Endometrial microvascular endothelial cells (primary cell): ENCODE results near the gene MOV10L1. TPM values are rescaled to one million over a fixed set of nuclear protein-coding genes. Genes with fewer than 3 reads are reported as not detected.

Experiments
- in situ Hi-C: cut with HindIII; loops from 2 replicates; pipeline ENCODE4 v1.10.0; 2017; ENCODE audit warnings: low sequenced_read_pairs, low pct_unique_long_range_greater_than_20kb; ENCODE audit errors: inconsistent ontology term
- total RNA-seq: library from RNA; depleted of rRNA; stranded (reverse); fragments of >200 nt; gene quantifications from one replicate; pipeline ENCODE4 v1.2.3, GENCODE V29; 2015; ENCODE audit errors: inconsistent ontology term

The MOV10L1 gene
- total RNA-seq, 1 donor from 2014 or later: 6.1 TPM

DNA sequence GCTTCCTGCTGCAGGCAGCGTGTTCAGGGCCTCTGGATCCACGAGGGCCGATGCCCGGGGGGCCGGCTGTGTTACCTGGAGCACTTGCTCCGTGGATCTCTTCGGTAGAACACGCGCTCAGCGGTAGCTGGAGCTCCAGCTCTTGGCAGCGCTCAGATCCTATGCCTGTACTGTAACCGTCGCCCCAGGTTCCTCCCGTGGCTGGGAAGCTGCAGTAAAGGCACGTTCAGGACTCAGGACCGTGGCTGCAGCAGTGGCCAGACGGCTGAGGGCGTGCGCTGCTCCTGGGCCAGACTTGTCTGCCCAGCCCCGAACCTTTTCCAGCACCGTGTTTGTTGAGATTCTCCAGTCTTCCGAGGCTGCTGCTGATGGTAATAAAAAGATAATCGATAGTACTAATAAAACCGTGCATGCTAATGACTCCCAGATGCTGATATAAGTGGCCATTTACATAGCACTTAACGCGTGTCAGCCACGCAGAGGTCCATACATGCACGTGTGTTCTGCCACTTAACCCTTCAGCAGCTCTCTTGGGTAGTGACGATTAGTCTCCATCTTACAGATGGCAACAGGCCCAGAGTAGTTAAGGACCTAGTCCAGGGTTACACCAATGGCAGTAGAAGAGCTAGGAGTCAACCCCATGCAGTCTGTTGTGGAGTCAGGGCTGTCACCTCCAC, 1.4 kb downstream of the MOV10L1 start:
- in situ Hi-C loops: no loop called here

DNA sequence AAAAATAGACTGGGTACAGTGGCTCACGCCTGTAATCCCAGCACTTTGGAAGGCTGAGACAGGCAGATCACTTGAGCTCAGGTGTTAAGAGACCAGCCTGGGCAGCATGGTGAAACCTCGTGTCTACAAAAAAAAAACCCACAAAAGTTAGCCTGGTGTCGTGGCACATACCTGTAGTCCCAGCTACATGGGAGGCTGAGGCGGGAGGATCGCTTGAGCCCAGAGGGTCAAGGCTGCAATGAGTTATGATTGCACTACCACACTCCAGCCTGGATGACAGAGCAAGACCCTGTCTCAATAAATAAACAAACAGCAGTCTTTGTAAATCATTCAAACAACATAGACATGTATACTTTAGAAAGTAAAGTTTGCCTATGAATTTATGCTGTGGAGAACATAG, 2.5 kb downstream of the MOV10L1 start:
- in situ Hi-C loops: no loop called here

DNA sequence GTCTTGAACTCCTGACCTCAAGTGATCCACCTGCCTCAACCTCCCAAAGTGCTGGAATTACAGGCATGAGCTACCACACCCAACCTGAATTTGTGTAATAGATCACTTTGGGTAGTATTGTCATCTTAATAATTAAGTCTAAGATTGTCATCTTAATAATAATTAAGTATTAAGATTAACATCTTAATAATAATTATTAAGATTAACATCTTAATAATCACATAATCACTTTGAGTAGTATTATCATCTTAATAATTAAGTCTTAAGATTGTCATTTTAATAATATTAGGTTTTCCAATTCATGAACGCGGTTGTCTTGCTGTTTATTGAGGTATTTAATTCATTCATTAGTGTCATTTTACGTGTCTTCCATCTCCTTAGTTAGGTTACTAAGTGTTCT, 8.2 kb downstream of the MOV10L1 start:
- in situ Hi-C loops: no loop called here

DNA sequence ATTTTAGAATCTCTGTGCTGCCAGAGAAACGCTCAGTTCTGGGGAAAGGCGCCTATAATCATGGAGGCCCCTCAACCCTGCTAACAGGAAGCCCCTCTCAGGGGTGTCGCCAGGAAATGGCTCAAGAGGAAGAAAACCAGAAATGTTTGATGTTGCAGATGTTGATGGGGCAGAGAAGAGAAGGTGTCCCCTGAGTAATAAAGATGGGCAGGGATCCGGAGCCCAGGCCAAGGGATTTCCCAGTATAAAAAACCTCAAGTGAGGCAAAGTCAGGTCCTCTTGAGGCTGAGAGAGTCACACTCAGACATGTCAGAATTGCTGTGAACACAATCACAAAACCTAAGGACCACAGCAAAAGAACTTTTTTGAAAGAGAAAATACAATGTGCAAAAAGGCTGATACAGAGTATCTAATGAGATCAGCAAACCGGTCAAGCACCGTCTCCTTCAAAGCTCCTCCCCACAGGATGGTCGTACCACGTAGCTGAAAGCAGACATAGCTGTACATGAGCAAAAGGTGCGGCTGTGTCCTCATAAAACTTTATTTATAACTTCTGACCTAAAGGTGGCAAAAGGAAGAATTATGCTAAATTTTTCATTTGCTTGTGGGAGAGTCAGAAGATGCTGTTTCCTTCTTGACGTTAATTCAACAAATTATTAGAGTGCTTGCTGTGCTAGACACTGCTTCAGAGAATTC, 12.2 kb downstream of the MOV10L1 start:
- in situ Hi-C loops: no loop called here

DNA sequence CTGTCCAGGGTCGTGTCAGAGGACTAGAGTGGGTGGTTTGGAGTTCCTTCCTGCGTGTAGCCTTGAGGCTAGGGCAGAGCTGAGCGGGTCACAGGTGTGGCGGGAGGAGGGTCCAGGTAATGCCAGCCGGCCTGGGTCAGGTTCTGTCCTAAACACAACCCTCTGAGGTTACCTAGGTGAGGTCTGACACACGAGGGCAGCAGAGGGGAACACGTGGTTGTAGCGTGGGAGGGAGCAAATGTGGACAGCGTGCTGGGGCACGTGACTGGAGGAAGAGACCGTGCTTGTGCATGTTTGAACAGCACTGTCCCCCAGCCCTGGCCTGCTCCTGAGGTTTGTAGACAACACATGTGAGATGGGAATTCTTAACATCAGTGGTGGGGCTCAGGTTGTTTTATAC, 13.1 kb downstream of the MOV10L1 start:
- in situ Hi-C loops: no loop called here

DNA sequence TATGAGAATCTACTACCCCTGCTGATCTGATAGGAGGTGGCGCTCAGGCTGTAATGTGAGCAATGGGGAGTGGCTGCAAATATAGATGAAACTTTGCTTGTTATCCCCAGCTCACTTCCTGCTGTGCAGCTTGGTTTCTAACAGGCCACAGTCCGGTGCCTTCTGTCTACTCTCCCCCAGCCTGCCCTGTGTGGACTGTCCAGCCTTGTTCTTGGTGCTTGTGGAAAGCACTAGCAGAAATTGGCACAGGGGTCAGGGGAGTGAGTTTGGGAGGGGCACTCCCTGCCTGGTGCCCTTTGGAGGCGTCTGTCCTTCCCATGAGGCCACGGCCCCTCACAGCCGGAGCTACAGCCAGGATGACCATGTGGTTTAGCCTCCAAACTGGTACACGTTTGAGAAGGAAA, 14.3 kb downstream of the MOV10L1 start:
- in situ Hi-C loops: no loop called here

DNA sequence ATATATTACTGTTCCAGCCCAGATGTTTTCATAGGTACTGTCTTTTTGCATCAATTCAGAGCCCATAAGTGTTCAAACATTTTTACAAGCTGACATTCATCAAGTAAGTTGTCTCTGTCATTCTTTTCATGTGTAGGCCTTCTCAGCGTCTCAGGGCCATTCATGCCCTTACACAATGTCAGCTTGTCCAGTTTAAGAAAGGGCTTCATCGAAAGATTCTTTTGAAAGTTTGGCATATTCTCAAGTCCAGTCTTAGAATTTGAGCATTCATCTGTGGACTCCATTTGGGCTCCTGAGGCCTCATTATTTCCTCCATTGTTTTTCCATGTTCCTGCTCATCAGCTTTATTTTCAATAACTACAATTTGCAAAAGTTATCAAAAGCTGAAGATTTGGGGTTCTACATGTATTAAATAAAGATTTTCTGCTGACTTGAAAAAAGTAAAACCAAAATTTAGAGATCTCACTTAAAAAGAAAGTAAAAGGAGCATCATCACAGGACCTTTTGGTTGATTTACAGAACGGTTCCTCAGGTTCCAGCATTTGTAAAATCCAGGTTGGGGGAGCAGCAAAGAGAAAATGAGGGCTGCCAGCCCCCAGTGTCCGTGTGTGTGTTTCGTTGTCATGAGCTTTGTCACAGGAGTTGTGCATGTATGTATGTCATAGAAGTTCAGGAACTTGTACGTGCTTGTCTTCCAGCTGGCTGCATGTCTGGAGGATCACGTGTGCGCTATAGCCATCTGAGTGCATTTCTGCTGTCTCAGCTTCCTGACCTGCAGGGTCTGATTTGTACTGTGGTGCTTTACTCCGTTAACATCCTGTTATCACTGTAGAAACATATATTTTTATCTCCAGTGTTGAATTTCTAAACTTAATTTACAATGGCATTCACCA, 15.6 kb downstream of the MOV10L1 start:
- in situ Hi-C loops: no loop called here

DNA sequence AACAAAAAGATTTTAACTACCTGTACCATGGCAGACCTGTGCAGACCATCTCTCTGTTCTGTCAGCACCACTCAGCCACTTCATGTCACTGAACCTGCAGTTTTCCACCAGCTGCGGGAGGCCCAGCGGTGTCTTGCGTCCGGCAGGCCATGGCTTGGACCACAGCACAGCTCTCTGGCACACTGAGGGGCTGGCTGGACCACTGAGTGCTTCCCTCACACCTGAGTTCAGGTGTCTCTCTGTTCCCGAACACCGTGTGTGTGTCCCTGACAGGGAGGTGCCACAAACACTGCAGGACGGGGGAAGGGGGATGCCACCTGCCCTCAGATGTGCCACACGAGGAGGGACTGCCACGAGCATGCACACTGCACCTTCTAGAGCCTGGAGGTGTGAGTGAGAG, 17.7 kb downstream of the MOV10L1 start:
- in situ Hi-C loops: no loop called here

DNA sequence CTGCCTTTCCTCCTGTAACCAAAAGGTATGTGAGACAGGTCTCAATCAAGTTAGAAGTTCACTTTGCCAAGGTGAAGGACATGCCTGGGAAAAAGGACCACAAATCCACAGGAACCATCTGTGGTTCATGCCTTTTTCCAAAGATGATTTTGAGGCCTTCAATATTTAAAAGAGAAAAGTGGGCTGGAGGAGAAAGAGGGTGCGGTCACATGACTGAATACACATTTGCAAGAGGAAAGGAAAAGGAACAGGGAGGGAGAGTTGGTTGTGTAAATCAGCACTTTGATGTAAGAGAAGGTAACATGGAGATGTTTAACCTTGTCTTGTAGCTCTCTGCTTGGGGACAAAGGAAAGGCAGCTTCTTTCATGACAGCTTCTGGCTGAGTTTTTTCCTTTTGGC, 21.2 kb downstream of the MOV10L1 start:
- in situ Hi-C loops: no loop called here

DNA sequence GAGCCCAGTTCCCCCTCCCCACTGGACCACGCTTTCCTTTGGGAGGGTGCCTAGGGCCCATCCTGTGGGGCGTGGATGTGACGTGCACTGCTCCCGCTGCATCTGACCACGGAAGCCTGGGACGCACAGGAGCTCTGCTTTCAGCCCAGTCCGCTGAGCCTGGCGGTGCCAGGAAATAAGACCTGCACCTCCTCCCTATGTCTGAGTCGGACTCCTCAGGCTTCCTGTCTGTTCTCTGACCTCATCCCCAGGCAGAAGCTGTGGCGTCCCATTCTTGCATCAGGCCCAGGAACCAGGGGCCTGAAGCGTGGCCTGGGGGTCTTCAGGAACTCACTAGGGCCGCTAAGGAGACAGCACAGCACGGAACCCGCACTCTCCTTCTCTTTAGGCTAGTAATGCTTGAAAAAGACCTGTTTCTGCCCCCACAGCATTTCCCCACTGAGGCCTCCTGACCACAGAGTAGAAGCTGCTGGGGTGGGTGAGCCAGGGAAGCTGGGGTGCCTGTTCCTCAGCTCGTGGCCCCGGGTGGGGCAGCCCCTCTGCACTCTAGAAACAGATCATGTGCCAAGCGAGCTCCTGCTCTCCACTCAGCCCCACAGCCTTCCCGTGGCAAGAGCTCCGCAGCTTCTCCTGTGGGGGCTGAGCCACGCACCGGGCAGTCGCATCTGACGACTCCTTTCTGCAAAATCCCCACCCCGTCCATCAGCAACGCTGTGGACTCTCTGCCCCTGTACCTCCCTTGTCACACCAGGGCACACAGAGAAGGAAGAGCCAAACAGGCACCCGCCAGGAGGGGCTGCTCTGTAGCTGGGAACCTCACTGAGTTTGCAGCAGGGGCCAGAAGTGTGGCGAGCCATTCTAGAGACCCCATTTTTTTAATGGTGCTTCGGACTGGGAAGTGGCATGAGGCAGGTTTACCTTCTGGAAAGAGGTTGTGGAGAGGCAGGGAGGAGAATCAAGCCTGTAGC, 22.6 kb downstream of the MOV10L1 start:
- in situ Hi-C loops: no loop called here

DNA sequence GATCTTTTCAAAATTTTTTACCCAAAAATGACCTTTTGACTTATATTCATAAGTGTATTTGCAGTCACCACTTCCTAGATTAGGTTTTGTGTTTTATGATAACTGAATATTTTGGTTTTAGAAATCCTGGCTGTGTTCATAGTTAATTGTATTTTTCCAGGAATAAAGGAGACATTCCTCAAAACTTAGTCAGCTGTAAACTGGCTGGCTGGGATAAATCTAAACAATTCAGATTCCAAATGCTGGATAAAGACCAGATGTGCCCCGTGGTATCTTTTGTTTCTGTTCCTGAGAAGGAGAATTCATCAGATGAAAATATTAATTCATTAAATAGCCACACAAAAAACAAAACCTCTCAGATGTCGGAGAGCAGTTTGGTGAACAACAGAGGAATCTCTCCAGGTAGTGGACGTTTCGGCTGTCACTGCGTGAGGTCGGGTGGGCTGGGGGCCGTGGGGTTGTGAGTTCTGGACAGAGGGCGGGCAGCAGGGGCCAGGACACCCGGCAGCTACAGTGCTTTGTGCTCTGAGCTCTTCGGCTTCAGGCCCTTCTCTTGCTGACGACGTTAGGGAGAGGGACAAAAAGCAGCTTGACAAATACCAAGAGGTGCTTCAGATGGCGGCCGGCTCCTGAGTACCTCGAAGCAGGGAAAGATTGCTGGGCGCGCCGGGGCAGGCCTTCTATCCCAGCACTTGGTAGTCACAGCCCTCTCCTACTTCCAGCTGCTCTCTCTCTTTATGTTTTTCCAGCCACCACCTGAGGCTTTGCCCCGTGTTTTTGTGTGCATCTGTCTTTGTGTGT, 24.6 kb downstream of the MOV10L1 start:
- in situ Hi-C loops: no loop called here

DNA sequence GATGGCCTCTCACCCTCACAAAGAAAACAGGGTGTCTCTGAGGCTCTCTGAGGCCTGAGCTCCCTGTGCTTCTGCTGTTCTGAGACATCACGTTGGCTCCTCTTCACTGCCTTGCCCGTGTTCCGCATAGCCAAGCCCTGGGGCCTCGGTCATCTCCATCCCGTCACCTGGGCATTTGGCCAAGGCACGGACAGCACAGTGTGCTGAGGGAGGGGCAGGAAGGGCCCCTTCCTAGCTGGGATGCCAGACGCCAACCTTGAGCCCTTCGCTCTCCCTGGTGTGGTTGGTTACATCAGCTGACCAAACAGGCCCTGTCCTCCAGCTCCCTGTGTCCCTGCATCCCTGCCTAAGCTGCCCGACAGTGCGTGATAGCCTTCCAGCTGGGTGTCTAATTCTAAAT, 25.9 kb downstream of the MOV10L1 start:
- in situ Hi-C loops: no loop called here

DNA sequence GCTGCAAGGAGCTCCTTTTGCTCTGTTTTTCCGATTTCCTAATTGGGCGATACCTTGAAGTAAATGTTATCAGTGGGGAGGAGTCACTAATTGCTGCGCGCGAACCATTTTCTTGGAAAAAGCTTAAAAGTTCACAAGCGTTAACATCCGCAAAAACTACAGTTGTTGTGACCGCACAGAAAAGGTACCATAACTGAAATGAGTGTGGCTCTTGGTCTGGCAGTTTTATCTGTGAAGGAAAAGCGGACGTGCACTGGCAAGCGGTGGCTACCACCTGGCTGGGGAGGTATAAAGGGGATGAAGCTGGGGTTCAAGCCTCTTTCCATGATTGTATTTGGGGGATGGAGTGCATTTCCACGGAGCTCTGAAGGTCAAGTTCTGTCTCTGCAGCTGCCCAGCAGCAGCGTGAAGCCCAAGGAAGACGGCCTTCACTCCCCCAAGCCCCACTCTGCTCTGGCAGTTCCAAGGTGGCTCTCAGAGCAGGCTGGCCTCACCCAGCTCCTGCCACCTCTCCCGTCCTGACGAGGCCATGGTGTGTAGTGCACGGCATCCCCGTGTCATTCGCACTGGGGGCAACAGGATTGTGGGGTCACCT, 27.5 kb downstream of the MOV10L1 start:
- in situ Hi-C loops: no loop called here

DNA sequence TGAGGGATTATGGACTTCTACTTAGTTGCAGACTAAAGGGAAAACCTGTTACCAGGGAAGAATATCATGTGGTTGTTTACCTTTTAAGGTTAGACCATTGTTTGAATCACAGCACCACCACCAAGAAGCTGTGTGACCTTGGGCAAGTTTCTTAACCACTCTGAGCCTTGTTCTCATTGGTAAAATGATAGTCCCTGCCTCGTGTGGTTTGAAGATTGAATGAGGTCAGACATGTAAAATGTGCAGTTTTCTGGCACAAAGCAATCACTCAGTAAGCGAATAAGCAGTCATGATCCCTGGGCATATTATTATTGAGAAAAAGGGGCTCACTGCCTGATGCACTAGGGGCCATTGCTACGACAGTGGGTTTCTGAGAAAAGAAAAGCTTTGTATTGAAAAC, 28.3 kb downstream of the MOV10L1 start:
- in situ Hi-C loops: no loop called here

DNA sequence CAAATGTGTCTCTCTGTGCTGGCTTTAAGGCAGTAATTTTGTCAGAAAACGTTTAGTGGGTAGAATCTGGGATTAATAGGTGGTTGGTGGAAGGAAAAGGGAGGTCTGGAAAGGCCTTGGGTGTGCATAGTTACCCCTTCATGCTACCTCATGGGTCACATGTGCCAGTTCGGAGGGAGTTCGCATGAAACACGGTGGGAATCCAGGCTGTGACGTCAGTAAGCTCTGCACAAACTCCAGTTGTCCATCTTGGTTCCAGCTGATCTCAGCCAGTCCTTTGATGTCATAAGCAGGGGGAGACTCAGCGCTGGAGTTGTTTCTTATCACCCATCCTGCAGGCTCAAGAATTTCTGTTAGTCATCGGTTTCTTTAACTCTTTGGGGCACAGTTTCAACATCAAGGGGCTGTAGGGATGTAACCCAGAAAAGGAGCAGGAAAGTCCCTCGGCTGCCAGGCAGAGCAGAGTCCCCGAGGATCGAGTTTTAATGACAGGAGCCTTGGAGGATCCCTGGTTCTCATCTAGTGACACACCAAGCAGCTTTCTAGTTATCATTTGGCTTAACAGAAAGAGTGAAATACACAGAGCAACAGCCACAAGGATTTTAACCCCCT, 28.9 kb downstream of the MOV10L1 start:
- in situ Hi-C loops: no loop called here

DNA sequence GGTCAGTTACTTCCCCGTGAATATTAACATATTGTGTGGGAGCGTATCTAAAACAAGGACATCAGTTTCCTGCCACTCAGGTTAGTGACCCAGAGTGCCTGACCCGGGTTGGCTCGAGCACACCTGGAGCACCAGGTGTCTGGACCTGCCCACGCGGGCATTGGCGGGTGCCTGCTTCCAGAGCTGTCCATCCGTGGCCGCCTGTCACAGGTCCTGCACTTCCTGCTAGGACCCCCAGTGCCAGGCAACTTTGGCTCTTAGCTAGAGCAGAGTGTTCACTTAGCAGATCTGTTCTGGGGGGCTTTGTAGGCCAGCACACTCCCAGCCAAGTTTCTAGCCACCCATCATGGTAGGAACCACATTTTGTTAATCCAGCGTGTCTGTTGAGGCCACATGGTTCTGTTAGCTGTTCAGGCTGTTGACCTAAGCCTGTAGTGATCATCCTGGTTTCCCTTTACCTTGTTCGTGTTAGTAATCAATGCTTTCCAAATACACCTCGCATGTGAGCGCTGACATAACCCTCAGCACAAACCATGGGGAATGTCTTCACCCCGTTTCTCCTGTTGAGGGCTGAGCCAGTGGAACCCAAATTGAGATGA, 29.5 kb downstream of the MOV10L1 start:
- in situ Hi-C loops: no loop called here

DNA sequence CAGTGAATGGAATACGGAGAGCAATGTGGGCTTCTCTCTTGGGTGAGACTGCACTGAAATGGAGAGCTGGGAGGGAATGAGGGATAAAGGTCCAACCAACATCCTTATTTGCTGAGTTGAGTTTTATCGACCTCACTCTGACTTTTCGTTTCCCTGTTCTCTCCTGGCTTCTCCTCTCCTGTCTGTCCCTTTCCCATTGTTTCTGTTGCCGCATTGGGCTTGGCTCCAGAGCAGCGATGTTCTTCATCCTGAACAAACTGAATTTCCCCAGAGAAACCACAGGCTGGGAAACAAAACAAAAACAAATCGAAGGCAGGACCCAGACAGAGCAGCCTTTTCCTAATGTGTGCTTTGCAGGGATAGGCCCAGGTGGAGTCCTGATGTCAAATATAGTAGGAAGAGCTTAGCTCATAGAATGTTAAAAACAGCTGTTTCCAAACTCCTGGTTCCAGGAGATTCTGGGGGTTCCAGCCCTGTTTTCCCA, 30.0 kb downstream of the MOV10L1 start:
- in situ Hi-C loops: no loop called here
